ENCODE measurements around the gene MYH7B. TPM values are rescaled to one million over a fixed set of nuclear protein-coding genes. Genes with fewer than 3 reads are reported as not detected.

Gene MYH7B
- total RNA-seq, 1 experiment from 2014 or later, result not detected

DNA sequence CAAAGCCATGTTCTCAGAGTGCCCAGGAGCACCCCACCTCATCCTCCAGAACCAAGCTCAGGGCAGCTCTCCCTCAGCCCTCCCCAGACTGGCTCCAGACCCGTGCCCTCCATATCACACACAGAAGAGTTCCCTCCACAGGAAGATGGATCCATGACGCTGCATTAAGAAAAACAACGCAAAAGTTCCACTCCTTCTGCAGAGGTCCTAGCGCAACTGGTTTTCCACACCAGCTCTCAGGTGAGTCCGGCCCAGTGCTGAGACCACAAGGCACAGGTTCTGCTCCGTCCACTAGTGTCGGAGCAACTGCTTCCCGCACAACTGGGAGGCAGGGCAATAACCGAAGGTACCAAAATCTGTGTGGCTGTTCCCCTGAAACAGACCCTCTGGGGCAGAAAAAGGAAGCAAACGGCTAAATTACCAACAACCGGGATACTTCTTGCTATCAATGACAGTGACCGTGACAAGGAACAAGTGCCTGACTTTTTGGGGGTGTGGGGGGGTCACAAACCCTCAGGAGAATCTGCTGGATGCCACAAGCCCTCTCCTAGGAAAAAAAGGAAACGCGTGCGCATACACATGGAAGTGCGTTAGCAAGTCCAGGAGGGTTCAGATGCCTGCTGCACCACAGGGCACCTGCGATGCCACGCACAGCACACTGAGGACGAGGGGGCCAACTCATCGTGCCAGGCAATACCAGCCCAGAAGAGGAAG lies 49.2 kb downstream of the MYH7B start:
- no peak overlapping the region for H3K9ac ChIP-seq (ENCODE audit: low read length)
- no peaks in the 10 kb centered on the region for H3K9me3 ChIP-seq (ENCODE audit: low read length)
- no peak for DNase-seq
- H3K9me2 ChIP-seq (replicated peaks; ENCODE audit: insufficient read depth, low read length), result no peaks in the 10 kb centered on the region
- H3K27ac ChIP-seq (ENCODE audit: low read length), result no peak overlapping the region
- 0 out of 2 replicates have a peak, but pooled peaks cover 4% of the 10 kb centered on the region for H3K36me3 ChIP-seq (ENCODE audit: insufficient read depth, low read length)
- no peaks in the 10 kb centered on the region for H3K79me2 ChIP-seq (ENCODE audit: low read length)
- no peak overlapping the region for H3K4me3 ChIP-seq (ENCODE audit: low read length)
- H2AFZ ChIP-seq (ENCODE audit: low read length), result no peak overlapping the region
- H3K4me2 ChIP-seq (ENCODE audit: low read depth, low read length, poor library complexity, severe bottlenecking), result no peak overlapping the region
- H4K20me1 ChIP-seq (ENCODE audit: insufficient read depth, low read depth, low read length), result no peaks in the 10 kb centered on the region
- no peaks in the 10 kb centered on the region for H3K27me3 ChIP-seq (ENCODE audit: low read length)
- H3K4me1 ChIP-seq (ENCODE audit: low read length), result peaks cover 4% of the 10 kb centered on the region; the same call in 1 of the 2 replicates

Small RNAs within 50 kb of the gene (small RNA-seq; reads per million reads assigned to genes)
- not detected for gene MIR499A

Other genes with a start within 250 kb of the MYH7B start
- gene NCOA6, start 130.2 kb upstream of the MYH7B start, total RNA-seq (2014; rRNA removed; shearing (Covaris generic); ENCODE audit: low replicate concordance), result 13.0 and 15.4 TPM in 2 replicates
- gene GGT7, start 83.0 kb upstream of the MYH7B start, total RNA-seq (2014; rRNA removed; shearing (Covaris generic); ENCODE audit: low replicate concordance), result not detected in 2 replicates
- gene ACSS2, start 79.3 kb upstream of the MYH7B start, total RNA-seq (2014; rRNA removed; shearing (Covaris generic); ENCODE audit: low replicate concordance), result 0.79 and 6.5 TPM in 2 replicates
- 24.7 and 36.9 TPM in 2 replicates for gene GSS, start 62 bp upstream of the MYH7B start, total RNA-seq (2014; rRNA removed; shearing (Covaris generic); ENCODE audit: low replicate concordance)
- gene TRPC4AP, start 136.9 kb downstream of the MYH7B start, total RNA-seq (2014; rRNA removed; shearing (Covaris generic); ENCODE audit: low replicate concordance), result 30.3 and 41.3 TPM in 2 replicates
- gene EDEM2, start 191.5 kb downstream of the MYH7B start, total RNA-seq (2014; rRNA removed; shearing (Covaris generic); ENCODE audit: low replicate concordance), result 24.9 and 28.5 TPM in 2 replicates
- not detected in 2 replicates for gene PROCR, start 216.2 kb downstream of the MYH7B start, total RNA-seq (2014; rRNA removed; shearing (Covaris generic); ENCODE audit: low replicate concordance)